HEK293 (cell line): ENCODE measurements around the gene ARFGEF2.

Source experiments
- CTCF ChIA-PET: fragments of 350-600 bp; formaldehyde crosslinking; extraction: SDS; loops from one replicate; lab custom pipeline; 2021; ENCODE audit warnings: antibody characterized with exemption; lab: Yijun Ruan, JAX
- POLR2A ChIA-PET: fragments of 300-600 bp; formaldehyde crosslinking; extraction: SDS; loops from one replicate; lab custom pipeline; 2020; ENCODE audit warnings: antibody characterized with exemption, inconsistent platforms; lab: Yijun Ruan, JAX
- H3K27ac ChIP-seq: fragments of 200-500 bp; sonication (Bioruptor generic); 2 replicates; pipeline ENCODE4 v1.5.1; 2014; ENCODE audit warnings: low read depth, low read length, control low read depth, inconsistent platforms; ENCODE audit errors: extremely low read depth
- H3K36me3 ChIP-seq, 2 experiments: fragments of 200-500 bp in 1 of 2; sonication (Bioruptor generic) in 1 of 2; 1 replicate in 1 of 2; 2 replicates in 1 of 2; pipeline ENCODE4 v1.5.1; 2014 to 2017; ENCODE audit warnings: inconsistent platforms in 2 of 2, low read length in 2 of 2; ENCODE audit not compliant: control insufficient read depth in 2 of 2, insufficient read depth in 1 of 2
- H3K4me1 ChIP-seq: fragments of 200-500 bp; sonication (Bioruptor generic); 2 replicates; pipeline ENCODE4 v1.5.1; 2014; ENCODE audit warnings: mild to moderate bottlenecking, low read length, inconsistent platforms; ENCODE audit not compliant: control insufficient read depth, insufficient read depth
- H3K4me3 ChIP-seq: 2 replicates; pipeline ENCODE4 v1.5.1; 2011; ENCODE audit warnings: low read depth, mild to moderate bottlenecking, control low read depth, low read length, moderate library complexity
- H3K9me3 ChIP-seq: fragments of 200-500 bp; sonication (Bioruptor generic); 2 replicates; pipeline ENCODE4 v1.5.1; 2014; ENCODE audit warnings: low read depth, low read length, inconsistent platforms; ENCODE audit not compliant: control insufficient read depth, insufficient read depth
- EGR2 ChIP-seq: fragments of 450-650 bp; formaldehyde crosslinking; IDR thresholded peaks from 2 replicates; pipeline ENCODE4 v1.5.1; 2016; ENCODE audit warnings: low read depth, missing biosample characterization, missing genetic modification characterization
- GLI2 ChIP-seq: fragments of 450-650 bp; formaldehyde crosslinking; IDR thresholded peaks from 2 replicates; pipeline ENCODE4; 2017; ENCODE audit warnings: missing biosample characterization, missing genetic modification characterization, low read depth, borderline replicate concordance
- REPIN1 ChIP-seq: fragments of 450-650 bp; formaldehyde crosslinking; IDR thresholded peaks from 2 replicates; pipeline ENCODE4 v1.5.1; 2017; ENCODE audit warnings: missing biosample characterization, missing genetic modification characterization, low read depth
- SALL2 ChIP-seq: fragments of 450-650 bp; formaldehyde crosslinking; IDR thresholded peaks from 2 replicates; pipeline ENCODE4 v1.5.0; 2017; ENCODE audit warnings: missing biosample characterization, mild to moderate bottlenecking, missing genetic modification characterization, borderline replicate concordance
- SP2 ChIP-seq: fragments of 450-650 bp; formaldehyde crosslinking; IDR thresholded peaks from 2 replicates; pipeline ENCODE4 v1.5.1; 2016; ENCODE audit warnings: missing biosample characterization, missing genetic modification characterization
- ZBTB17 ChIP-seq: fragments of 450-650 bp; formaldehyde crosslinking; IDR thresholded peaks from 2 replicates; pipeline ENCODE4 v1.5.1; 2016; ENCODE audit warnings: missing biosample characterization, missing genetic modification characterization
- ZNF114 ChIP-seq: fragments of 450-650 bp; formaldehyde crosslinking; IDR thresholded peaks from 2 replicates; pipeline ENCODE4 v1.5.0; 2017; ENCODE audit warnings: missing biosample characterization, missing genetic modification characterization
- ZNF175 ChIP-seq: fragments of 450-650 bp; formaldehyde crosslinking; IDR thresholded peaks from 2 replicates; pipeline ENCODE4 v1.5.1; 2016; ENCODE audit warnings: missing biosample characterization, missing genetic modification characterization
- ZNF184 ChIP-seq: fragments of 450-650 bp; IDR thresholded peaks from 2 replicates; pipeline ENCODE4 v1.5.1; 2018; ENCODE audit warnings: missing biosample characterization, mild to moderate bottlenecking, missing genetic modification characterization
- ZNF19 ChIP-seq: fragments of 450-650 bp; formaldehyde crosslinking; IDR thresholded peaks from 2 replicates; pipeline ENCODE4; 2016; ENCODE audit warnings: missing biosample characterization, missing genetic modification characterization, low read depth
- ZNF239 ChIP-seq: fragments of 450-650 bp; formaldehyde crosslinking; IDR thresholded peaks from 2 replicates; pipeline ENCODE4 v1.5.1; 2016; ENCODE audit warnings: missing biosample characterization, missing genetic modification characterization
- ZNF248 ChIP-seq: fragments of 450-650 bp; formaldehyde crosslinking; IDR thresholded peaks from 2 replicates; pipeline ENCODE4 v1.5.1; 2017; ENCODE audit warnings: missing biosample characterization, missing genetic modification characterization
- ZNF292 ChIP-seq: fragments of 450-650 bp; formaldehyde crosslinking; IDR thresholded peaks from 2 replicates; pipeline ENCODE4 v1.5.1; 2016; ENCODE audit warnings: low read depth, missing biosample characterization, missing genetic modification characterization, borderline replicate concordance
- ZNF311 ChIP-seq: fragments of 450-650 bp; formaldehyde crosslinking; IDR thresholded peaks from 2 replicates; pipeline ENCODE4 v1.5.1; 2017; ENCODE audit warnings: missing biosample characterization, missing genetic modification characterization, borderline replicate concordance
- ZNF366 ChIP-seq: fragments of 450-650 bp; formaldehyde crosslinking; conservative IDR thresholded peaks from 2 replicates; pipeline ENCODE4 v1.5.1; 2016; ENCODE audit warnings: missing biosample characterization, missing genetic modification characterization
- ZNF416 ChIP-seq: fragments of 450-650 bp; formaldehyde crosslinking; IDR thresholded peaks from 2 replicates; pipeline ENCODE4 v1.5.1; 2016; ENCODE audit warnings: missing biosample characterization, missing genetic modification characterization
- ZNF529 ChIP-seq: fragments of 450-650 bp; formaldehyde crosslinking; IDR thresholded peaks from 2 replicates; pipeline ENCODE4 v1.5.1; 2017; ENCODE audit warnings: missing genetic modification characterization, missing biosample characterization; ENCODE audit not compliant: insufficient replicate concordance
- ZNF548 ChIP-seq: fragments of 450-650 bp; formaldehyde crosslinking; IDR thresholded peaks from 2 replicates; pipeline ENCODE4 v1.5.1; 2016; ENCODE audit warnings: missing biosample characterization, missing genetic modification characterization
- ZNF600 ChIP-seq: fragments of 450-650 bp; formaldehyde crosslinking; IDR thresholded peaks from 2 replicates; pipeline ENCODE4 v1.5.1; 2016; ENCODE audit warnings: missing biosample characterization, missing genetic modification characterization
- ZNF707 ChIP-seq: fragments of 450-650 bp; formaldehyde crosslinking; IDR thresholded peaks from 2 replicates; pipeline ENCODE4 v1.5.1; 2016; ENCODE audit warnings: missing biosample characterization, missing genetic modification characterization
- ZNF768 ChIP-seq: fragments of 450-650 bp; formaldehyde crosslinking; IDR thresholded peaks from 2 replicates; pipeline ENCODE4 v1.5.1; 2018; ENCODE audit warnings: missing biosample characterization, mild to moderate bottlenecking, missing genetic modification characterization
- ZNF830 ChIP-seq: fragments of 450-650 bp; IDR thresholded peaks from 2 replicates; pipeline ENCODE4 v1.5.0; 2018; ENCODE audit warnings: missing biosample characterization, missing genetic modification characterization, low read depth, mild to moderate bottlenecking, moderate library complexity
- ZSCAN23 ChIP-seq: fragments of 450-650 bp; formaldehyde crosslinking; IDR thresholded peaks from 2 replicates; pipeline ENCODE4 v1.5.1; 2016; ENCODE audit warnings: missing biosample characterization, missing genetic modification characterization
- TF ChIP-seq, protein P1 (sequence below): fragments of 450-650 bp; formaldehyde crosslinking; IDR thresholded peaks from 2 replicates; pipeline ENCODE4 v1.5.1; 2016; ENCODE audit warnings: missing biosample characterization, missing genetic modification characterization
- TF ChIP-seq, protein P2 (sequence below): fragments of 450-650 bp; formaldehyde crosslinking; IDR thresholded peaks from 2 replicates; pipeline ENCODE4 v1.5.1; 2016; ENCODE audit warnings: missing biosample characterization, missing genetic modification characterization
- TF ChIP-seq, protein P3 (sequence below): fragments of 450-650 bp; formaldehyde crosslinking; IDR thresholded peaks from 2 replicates; pipeline ENCODE4 v1.5.1; 2016; ENCODE audit warnings: missing biosample characterization, missing genetic modification characterization
- TF ChIP-seq, protein P4 (sequence below): sonication (generic); formaldehyde crosslinking; IDR thresholded peaks from 2 replicates; pipeline ENCODE4 v1.8.1; 2022; ENCODE audit warnings: mild to moderate bottlenecking, moderate library complexity, missing genetic modification reagents
- TF ChIP-seq, protein P5 (sequence below): fragments of 450-650 bp; formaldehyde crosslinking; IDR thresholded peaks from 2 replicates; pipeline ENCODE4 v1.5.1; 2016; ENCODE audit warnings: missing biosample characterization, missing genetic modification characterization

The ARFGEF2 gene

DNA sequence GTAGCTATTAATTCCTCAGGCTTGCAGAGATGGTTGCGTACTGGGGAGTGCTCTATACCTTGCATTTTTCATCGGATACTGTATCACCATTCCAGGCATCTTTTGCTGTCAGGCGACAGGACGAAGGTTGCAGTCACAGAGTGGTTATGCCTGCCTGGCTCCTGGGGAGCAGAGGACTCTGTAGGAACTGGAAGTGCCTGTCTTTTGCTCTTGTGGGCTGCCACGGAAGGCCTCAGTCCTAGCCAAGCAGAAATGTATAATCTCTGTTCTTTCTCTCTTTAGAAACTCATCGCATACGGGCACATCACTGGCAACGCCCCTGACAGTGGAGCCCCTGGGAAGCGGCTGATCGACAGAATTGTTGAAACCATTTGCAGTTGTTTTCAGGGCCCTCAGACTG lies 29.5 kb downstream of the ARFGEF2 start (continued):
- TF ChIP-seq, protein P1, sequence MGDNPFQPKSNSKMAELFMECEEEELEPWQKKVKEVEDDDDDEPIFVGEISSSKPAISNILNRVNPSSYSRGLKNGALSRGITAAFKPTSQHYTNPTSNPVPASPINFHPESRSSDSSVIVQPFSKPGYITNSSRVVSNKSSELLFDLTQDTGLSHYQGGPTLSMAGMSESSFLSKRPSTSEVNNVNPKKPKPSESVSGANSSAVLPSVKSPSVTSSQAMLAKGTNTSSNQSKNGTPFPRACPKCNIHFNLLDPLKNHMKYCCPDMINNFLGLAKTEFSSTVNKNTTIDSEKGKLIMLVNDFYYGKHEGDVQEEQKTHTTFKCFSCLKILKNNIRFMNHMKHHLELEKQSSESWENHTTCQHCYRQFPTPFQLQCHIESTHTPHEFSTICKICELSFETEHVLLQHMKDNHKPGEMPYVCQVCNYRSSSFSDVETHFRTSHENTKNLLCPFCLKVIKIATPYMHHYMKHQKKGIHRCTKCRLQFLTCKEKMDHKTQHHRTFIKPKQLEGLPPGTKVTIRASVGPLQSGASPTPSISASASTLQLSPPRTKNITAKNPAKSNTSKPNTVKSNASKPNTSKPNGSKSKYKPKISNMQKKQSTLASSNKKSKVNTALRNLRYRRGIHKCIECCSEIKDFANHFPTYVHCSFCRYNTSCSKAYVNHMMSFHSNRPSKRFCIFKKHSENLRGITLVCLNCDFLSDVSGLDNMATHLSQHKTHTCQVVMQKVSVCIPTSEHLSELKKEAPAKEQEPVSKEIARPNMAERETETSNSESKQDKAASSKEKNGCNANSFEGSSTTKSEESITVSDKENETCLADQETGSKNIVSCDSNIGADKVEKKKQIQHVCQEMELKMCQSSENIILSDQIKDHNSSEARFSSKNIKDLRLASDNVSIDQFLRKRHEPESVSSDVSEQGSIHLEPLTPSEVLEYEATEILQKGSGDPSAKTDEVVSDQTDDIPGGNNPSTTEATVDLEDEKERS (tag by site-specific recombination): no peak
- TF ChIP-seq EGR2: no peak
- no peak for TF ChIP-seq ZNF19 (tag by site-specific recombination)
- TF ChIP-seq, protein P2, sequence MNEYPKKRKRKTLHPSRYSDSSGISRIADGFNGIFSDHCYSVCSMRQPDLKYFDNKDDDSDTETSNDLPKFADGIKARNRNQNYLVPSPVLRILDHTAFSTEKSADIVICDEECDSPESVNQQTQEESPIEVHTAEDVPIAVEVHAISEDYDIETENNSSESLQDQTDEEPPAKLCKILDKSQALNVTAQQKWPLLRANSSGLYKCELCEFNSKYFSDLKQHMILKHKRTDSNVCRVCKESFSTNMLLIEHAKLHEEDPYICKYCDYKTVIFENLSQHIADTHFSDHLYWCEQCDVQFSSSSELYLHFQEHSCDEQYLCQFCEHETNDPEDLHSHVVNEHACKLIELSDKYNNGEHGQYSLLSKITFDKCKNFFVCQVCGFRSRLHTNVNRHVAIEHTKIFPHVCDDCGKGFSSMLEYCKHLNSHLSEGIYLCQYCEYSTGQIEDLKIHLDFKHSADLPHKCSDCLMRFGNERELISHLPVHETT (tag by site-specific recombination): no peak
- TF ChIP-seq ZNF248 (tag by site-specific recombination): no peak
- no peak for TF ChIP-seq ZNF184
- TF ChIP-seq, protein P3, sequence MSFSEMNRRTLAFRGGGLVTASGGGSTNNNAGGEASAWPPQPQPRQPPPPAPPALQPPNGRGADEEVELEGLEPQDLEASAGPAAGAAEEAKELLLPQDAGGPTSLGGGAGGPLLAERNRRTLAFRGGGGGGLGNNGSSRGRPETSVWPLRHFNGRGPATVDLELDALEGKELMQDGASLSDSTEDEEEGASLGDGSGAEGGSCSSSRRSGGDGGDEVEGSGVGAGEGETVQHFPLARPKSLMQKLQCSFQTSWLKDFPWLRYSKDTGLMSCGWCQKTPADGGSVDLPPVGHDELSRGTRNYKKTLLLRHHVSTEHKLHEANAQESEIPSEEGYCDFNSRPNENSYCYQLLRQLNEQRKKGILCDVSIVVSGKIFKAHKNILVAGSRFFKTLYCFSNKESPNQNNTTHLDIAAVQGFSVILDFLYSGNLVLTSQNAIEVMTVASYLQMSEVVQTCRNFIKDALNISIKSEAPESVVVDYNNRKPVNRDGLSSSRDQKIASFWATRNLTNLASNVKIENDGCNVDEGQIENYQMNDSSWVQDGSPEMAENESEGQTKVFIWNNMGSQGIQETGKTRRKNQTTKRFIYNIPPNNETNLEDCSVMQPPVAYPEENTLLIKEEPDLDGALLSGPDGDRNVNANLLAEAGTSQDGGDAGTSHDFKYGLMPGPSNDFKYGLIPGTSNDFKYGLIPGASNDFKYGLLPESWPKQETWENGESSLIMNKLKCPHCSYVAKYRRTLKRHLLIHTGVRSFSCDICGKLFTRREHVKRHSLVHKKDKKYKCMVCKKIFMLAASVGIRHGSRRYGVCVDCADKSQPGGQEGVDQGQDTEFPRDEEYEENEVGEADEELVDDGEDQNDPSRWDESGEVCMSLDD (tag by site-specific recombination): no peak
- TF ChIP-seq ZNF292 (tag by site-specific recombination): no peak
- TF ChIP-seq SP2 (tag by site-specific recombination): no peak
- no peak for TF ChIP-seq GLI2 (tag by site-specific recombination)

DNA sequence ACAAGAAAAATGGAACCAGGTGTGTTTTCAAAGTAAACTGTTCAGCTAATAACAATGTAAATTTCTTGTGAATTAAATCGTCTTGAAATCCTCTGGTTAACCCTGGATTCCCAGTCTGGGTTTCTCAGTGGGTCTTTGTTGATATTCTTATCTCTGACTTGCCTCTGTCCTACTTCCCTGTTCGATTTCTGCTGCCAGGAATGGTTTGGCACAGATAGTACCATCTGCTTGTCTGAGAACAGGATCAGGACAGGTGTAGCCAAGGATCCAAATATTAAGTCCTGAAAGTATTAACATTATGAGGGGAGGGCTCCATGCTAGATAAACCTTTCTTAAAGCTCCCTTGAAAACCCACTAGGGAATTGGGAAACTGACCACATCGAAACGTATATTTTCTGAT lies 30.1 kb downstream of the ARFGEF2 start:
- TF ChIP-seq ZNF366 (tag by site-specific recombination) (no peak), ZNF600 (tag by site-specific recombination) (no peak), ZSCAN23 (tag by site-specific recombination) (no peak), ZNF529 (tag by site-specific recombination) (no peak), ZNF768 (tag by site-specific recombination) (no peak), ZBTB17 (no peak), ZNF114 (no peak), SALL2 (tag by site-specific recombination) (no peak), SP2 (tag by site-specific recombination) (no peak), ZNF830 (tag by site-specific recombination) (no peak), ZNF416 (tag by site-specific recombination) (no peak), ZNF239 (tag by site-specific recombination) (no peak), ZNF311 (tag by site-specific recombination) (no peak), ZNF175 (tag by site-specific recombination) (no peak), REPIN1 (tag by site-specific recombination) (no peak), ZNF707 (tag by site-specific recombination) (no peak), ZNF548 (tag by site-specific recombination) (no peak)
- TF ChIP-seq, protein P4, sequence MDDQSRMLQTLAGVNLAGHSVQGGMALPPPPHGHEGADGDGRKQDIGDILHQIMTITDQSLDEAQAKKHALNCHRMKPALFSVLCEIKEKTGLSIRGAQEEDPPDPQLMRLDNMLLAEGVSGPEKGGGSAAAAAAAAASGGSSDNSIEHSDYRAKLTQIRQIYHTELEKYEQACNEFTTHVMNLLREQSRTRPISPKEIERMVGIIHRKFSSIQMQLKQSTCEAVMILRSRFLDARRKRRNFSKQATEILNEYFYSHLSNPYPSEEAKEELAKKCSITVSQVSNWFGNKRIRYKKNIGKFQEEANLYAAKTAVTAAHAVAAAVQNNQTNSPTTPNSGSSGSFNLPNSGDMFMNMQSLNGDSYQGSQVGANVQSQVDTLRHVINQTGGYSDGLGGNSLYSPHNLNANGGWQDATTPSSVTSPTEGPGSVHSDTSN (CRISPR knock-in tag): no peak
- TF ChIP-seq, protein P5, sequence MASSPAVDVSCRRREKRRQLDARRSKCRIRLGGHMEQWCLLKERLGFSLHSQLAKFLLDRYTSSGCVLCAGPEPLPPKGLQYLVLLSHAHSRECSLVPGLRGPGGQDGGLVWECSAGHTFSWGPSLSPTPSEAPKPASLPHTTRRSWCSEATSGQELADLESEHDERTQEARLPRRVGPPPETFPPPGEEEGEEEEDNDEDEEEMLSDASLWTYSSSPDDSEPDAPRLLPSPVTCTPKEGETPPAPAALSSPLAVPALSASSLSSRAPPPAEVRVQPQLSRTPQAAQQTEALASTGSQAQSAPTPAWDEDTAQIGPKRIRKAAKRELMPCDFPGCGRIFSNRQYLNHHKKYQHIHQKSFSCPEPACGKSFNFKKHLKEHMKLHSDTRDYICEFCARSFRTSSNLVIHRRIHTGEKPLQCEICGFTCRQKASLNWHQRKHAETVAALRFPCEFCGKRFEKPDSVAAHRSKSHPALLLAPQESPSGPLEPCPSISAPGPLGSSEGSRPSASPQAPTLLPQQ (tag by site-specific recombination): no peak
- no peak overlapping the region for H3K27ac ChIP-seq
- H3K4me3 ChIP-seq: no peak overlapping the region
- no peaks in the 10 kb centered on the region for H3K9me3 ChIP-seq
- peaks cover 8 to 78% of the 10 kb centered on the region in 2 experiments; a peak in 2 of 3 replicates for H3K36me3 ChIP-seq
- ChIA-PET POLR2A (no interaction called here), CTCF (interaction anchor here (0.5 kb wide), 1 partner anchor 10 kb away, joined by 3 read pairs; no protein-coding TSS in a partner anchor)
- no peaks in the 10 kb centered on the region for H3K4me1 ChIP-seq
